ENCODE measurements around the gene IL11RA.

IL11RA gene

DNA sequence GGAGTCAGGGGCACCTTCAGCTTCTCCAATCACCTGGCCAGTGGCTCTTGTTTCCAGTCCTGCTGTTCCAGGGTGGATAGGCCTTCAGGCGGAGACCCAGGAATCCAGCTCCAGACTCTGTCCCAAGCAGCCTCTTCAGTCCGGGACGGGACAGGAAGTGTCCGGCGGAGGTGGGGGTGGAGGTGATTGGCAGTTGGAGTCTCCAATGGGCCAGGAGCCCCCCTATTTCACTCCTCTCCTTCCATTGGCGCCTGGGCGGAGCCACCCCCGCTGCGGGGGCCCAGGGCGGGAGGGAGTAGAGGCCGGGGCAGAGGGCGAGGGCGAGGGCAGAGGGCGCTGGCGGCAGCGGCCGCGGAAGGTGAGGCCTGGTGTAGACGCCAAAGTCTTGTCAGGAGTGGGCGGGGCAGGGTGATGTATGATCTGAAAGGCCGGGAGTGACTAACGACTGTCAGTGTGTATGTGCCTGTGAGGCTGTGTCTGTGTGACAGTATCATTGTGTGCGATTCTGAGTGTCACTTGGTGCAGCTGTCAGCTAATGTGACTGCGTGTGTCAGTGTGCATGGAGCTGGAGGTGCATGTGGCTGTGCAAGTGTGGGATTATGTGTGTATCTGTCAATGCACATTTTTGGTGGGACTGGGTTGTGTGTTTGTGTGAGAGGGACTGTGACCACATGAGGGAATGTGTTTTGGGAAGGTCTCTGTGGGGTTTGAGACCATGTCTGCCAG lies at the start of gene IL11RA:
Gene IL11RA, plus strand, starts transcription at position 310 of the 726 bp plus-strand sequence. CDS start 3,033 bp downstream, outside the sequence.
- Histone ChIP-seq H3K27ac (ENCODE audit: low read depth, low read length) (0 out of 2 replicates have a peak within 1 kb of the TSS, but pooled peaks have one; percentile 29), H3K9me3 (ENCODE audit: control insufficient read depth, insufficient read depth, low read depth, low read length) (no peaks in the 10 kb centered on the region), H3K27me3 (ENCODE audit: control insufficient read depth, insufficient read depth, low read length) (no peaks in the 10 kb centered on the region), H3K4me3 (ENCODE audit: low read depth, low read length) (peak within 1 kb of the TSS; percentile 62), H3K9ac (ENCODE audit: low read length) (peak within 1 kb of the TSS; percentile 65), H3K36me3 (ENCODE audit: control insufficient read depth, insufficient read depth, low read length) (peaks cover 20% of the 10 kb centered on the region), H3K4me1 (ENCODE audit: control insufficient read depth, insufficient read depth, low read length) (peaks cover 41% of the 10 kb centered on the region)

DNA sequence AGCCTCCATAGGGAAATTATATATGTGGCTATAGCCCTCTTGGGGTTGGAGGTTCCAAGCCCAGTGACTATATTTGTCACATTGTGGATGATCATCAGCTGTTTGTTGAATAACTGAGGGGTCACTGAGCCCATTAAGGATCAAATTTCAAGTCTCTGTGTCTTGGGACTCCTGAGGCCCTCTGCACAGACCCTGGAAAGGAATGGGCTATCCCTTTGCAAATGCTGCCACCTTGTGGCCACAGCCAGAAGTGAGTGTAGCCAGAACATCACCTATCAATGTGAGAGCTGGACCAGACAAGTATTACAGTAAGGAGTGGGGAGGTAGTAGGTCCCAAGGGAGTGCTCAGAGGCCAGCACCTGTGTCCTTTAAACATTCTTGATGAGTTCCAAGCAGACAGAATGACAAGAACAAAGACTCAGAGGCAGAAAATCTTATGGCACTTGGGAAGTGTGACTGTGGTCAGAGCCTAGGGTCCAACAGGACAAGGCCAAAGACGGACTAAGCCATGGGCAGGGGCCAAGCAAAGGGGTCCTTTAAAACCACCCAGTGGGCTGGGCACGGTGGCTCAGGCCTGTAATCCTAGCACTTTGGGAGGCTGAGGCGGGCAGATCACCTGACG lies 48.3 kb upstream of the IL11RA start:
- Histone ChIP-seq H3K9me3 (ENCODE audit: control insufficient read depth, insufficient read depth, low read depth, low read length) (no peaks in the 10 kb centered on the region), H3K27me3 (ENCODE audit: control insufficient read depth, insufficient read depth, low read length) (no peaks in the 10 kb centered on the region; the same call in 1 of the 2 replicates), H3K4me1 (ENCODE audit: control insufficient read depth, insufficient read depth, low read length) (peaks cover 11% of the 10 kb centered on the region; the same call in 1 of the 2 replicates), H3K4me3 (ENCODE audit: low read depth, low read length) (no peak overlapping the region), H3K9ac (ENCODE audit: low read length) (no peak overlapping the region), H3K27ac (ENCODE audit: low read depth, low read length) (no peak overlapping the region), H3K36me3 (ENCODE audit: control insufficient read depth, insufficient read depth, low read length) (no peaks in the 10 kb centered on the region)

DNA sequence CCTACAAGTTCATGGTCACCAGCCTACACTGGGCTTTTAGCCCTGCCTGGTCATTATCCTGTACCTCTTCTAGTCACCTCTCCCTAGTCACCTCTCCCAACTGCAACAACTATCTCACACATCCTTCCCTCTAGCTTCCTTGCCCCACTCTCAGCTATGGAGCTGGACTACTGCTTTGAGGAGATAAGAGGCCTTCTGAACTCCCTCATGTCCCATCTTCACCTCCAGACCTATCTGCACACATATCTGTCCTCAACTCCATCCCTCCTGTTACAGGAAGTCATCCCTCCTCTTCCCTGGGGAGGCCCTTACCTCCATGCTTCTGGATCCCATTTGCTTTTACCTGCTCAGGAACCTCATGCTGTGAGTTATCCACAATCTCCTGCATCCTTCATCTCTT lies 45.8 kb upstream of the IL11RA start:
- peaks cover 19% of the 10 kb centered on the region for H3K4me1 ChIP-seq (ENCODE audit: control insufficient read depth, insufficient read depth, low read length)
- no peak overlapping the region for H3K9ac ChIP-seq (ENCODE audit: low read length)
- H3K27me3 ChIP-seq (ENCODE audit: control insufficient read depth, insufficient read depth, low read length) = no peaks in the 10 kb centered on the region; the same call in 1 of the 2 replicates
- H3K36me3 ChIP-seq (ENCODE audit: control insufficient read depth, insufficient read depth, low read length) = no peaks in the 10 kb centered on the region
- no peak overlapping the region for H3K4me3 ChIP-seq (ENCODE audit: low read depth, low read length)
- no peaks in the 10 kb centered on the region for H3K9me3 ChIP-seq (ENCODE audit: control insufficient read depth, insufficient read depth, low read depth, low read length)
- no peak overlapping the region for H3K27ac ChIP-seq (ENCODE audit: low read depth, low read length)

DNA sequence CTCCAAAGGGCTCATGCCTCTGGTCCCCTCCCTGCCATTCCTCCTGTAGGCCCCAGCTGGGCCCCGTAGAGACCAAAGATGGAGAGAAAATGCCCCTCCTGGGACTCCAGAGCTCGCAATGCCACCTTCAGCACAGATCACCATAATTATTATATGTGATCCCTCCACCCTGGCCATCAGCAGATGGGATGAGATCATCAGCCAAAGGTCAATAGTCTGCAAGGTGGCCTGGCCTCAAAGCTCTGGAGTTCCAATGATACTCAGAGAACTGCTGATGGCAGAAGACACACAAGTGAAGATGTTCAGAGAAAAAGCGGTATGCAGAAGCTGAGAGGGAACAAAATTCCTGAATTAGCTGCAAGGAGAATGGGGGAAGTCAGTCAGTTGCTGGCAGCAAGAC lies 45.1 kb upstream of the IL11RA start:
- H3K27ac ChIP-seq (ENCODE audit: low read depth, low read length) = no peak overlapping the region
- no peaks in the 10 kb centered on the region; the same call in 1 of the 2 replicates for H3K27me3 ChIP-seq (ENCODE audit: control insufficient read depth, insufficient read depth, low read length)
- peaks cover 19% of the 10 kb centered on the region for H3K4me1 ChIP-seq (ENCODE audit: control insufficient read depth, insufficient read depth, low read length)
- H3K36me3 ChIP-seq (ENCODE audit: control insufficient read depth, insufficient read depth, low read length) = no peaks in the 10 kb centered on the region
- H3K9me3 ChIP-seq (ENCODE audit: control insufficient read depth, insufficient read depth, low read depth, low read length) = no peaks in the 10 kb centered on the region
- H3K9ac ChIP-seq (ENCODE audit: low read length) = no peak overlapping the region
- H3K4me3 ChIP-seq (ENCODE audit: low read depth, low read length) = no peak overlapping the region

DNA sequence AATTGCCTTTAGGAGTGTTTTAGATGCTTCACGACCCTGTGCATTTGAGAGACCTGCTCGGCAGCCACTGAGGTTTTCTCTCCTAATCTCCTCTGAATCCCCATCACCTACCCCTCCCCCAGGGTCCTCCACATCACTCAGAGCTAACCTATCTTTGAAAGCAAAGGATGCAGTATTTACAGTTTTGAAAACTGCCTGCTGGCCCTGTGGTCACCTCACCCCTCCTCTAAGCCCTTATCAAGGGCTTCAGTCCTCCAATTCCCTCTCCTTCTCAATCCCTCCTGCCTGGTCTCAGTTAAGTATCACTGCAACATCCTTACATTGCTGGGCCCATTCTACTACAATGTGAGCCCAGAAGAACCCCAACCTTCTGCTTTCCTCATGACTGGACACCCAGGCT lies 44.7 kb upstream of the IL11RA start:
- H3K36me3 ChIP-seq (ENCODE audit: control insufficient read depth, insufficient read depth, low read length) = no peaks in the 10 kb centered on the region
- H3K4me1 ChIP-seq (ENCODE audit: control insufficient read depth, insufficient read depth, low read length) = peaks cover 17% of the 10 kb centered on the region
- no peak overlapping the region for H3K27ac ChIP-seq (ENCODE audit: low read depth, low read length)
- H3K9me3 ChIP-seq (ENCODE audit: control insufficient read depth, insufficient read depth, low read depth, low read length) = no peaks in the 10 kb centered on the region
- H3K9ac ChIP-seq (ENCODE audit: low read length) = no peak overlapping the region
- H3K27me3 ChIP-seq (ENCODE audit: control insufficient read depth, insufficient read depth, low read length) = no peaks in the 10 kb centered on the region; the same call in 1 of the 2 replicates
- no peak overlapping the region for H3K4me3 ChIP-seq (ENCODE audit: low read depth, low read length)

DNA sequence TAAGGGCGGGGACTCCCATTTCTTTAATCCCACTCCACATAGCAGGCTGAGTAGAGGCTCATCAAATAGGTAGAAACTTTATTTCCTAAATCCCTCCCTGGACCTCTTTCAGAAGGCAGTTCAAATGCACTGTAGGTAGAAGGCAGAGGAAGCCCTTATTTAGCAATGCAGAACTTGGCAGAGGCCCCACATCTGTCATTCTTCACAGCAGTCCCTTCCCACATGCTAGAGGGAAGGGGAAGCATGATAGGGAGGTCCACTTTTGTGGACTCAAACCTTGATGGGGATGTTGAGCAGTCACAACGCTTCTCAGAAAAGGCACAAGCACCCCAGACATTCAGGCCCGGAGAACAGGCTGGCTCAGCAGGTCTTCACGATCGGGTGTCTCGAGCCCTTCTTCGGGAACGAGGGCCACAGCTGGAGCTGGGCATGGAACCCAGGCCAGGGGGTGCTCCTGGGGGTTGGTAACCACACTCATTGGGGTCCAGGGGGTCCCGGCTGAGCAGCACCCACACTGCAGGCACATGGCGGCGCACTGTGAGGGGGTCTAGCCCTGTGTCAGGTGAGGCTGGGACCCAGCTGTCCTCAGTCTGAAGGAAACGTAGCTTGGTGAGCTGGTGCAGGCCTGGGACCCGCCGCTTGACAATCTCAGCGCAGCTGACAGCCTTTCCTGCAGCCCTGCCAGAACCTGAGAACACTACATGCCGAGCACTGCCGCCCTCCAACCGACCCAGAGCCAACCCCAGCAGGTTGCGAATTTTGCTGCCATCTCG lies 41.4 kb upstream of the IL11RA start:
- Histone ChIP-seq H3K9ac (ENCODE audit: low read length) (peak overlapping the region; percentile 94), H3K27ac (ENCODE audit: low read depth, low read length) (no peak overlapping the region)

DNA sequence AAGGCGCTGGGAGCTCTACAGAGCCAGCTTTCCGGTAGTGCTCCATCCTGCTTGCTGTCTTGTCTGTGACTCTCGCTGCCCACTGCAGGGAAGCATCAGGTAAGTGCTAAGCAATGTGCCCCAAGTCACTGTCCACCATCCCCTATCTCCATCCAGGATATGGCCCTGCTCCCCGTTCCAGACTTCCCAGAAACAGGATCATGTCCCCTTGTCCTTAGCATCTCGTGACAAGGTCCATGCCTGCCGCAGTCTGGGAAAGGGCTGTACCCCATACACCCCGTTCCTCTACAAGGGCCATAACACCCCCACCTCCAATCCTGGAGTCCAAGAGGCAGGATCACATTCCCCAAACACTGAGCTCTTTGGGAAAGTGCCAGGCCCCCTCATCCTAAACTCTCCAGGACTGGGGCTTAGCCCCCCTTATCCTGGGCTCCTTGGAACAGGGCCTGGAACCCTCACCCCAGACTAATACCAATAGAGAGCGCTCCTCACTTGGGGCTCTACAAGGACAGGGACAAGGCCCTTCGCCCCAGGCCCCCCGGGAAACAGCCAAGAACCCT lies 40.7 kb upstream of the IL11RA start:
- Histone ChIP-seq H3K27me3 (ENCODE audit: control insufficient read depth, insufficient read depth, low read length) (no peaks in the 10 kb centered on the region; the same call in 1 of the 2 replicates), H3K27ac (ENCODE audit: low read depth, low read length) (peak overlapping the region; percentile 81), H3K9ac (ENCODE audit: low read length) (peak overlapping the region; percentile 94), H3K4me1 (ENCODE audit: control insufficient read depth, insufficient read depth, low read length) (peaks cover 16% of the 10 kb centered on the region), H3K36me3 (ENCODE audit: control insufficient read depth, insufficient read depth, low read length) (no peaks in the 10 kb centered on the region), H3K9me3 (ENCODE audit: control insufficient read depth, insufficient read depth, low read depth, low read length) (no peaks in the 10 kb centered on the region), H3K4me3 (ENCODE audit: low read depth, low read length) (peak overlapping the region; percentile 95)

More for the DNA sequence above, 41.4 kb upstream of the IL11RA start:
- no peaks in the 10 kb centered on the region for H3K36me3 ChIP-seq (ENCODE audit: control insufficient read depth, insufficient read depth, low read length)
- peak overlapping the region; percentile 95 for H3K4me3 ChIP-seq (ENCODE audit: low read depth, low read length)
- H3K9me3 ChIP-seq (ENCODE audit: control insufficient read depth, insufficient read depth, low read depth, low read length) = no peaks in the 10 kb centered on the region
- no peaks in the 10 kb centered on the region; the same call in none of the 2 replicates for H3K27me3 ChIP-seq (ENCODE audit: control insufficient read depth, insufficient read depth, low read length)
- peaks cover 16% of the 10 kb centered on the region for H3K4me1 ChIP-seq (ENCODE audit: control insufficient read depth, insufficient read depth, low read length)

DNA sequence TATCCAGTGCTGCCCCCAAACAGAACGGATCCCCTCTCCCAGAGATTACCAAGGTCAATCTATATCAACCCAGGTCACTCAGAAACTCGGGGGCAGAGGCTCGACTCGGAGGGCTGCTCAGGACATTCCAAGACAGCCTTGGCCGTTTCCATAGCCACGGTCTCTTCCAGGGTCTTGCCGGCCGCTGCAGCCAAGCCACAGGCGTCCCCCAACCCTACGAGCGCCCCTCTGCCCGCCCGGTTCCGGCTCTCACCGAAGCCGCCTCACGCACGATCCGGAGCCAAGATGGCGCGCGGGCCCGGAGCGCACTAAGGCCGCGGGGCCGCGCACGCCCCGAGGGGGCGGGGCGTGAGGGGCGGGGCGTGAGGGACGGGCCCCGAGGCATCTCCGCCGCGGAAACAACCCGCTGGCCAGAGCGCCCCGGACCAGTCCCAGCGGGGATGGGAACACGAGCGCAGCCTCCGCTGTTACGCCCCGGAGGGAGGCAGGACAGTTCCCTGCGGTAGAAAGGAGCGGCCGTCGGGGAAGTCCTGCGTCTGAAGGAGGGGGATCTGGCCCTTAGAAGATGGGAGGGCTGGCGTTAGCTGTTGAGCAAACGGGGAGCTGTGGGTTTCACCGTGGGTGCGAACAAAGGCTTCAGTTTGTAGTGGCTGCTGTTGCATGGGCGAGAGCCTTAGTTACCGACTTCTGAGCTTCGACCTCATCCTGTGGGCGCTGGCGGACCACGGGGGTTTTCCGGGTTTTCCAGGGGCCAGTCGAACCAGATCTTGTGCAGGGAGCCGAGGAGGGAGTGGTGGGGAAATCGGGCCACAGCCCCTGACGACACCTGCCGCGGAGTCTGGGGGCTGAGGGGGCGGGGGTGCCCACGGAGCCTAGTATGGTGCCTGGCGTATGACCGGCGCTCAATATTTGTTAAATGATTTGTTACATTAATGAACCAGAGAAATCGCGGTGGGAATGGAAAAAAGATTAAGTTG lies 39.9 kb upstream of the IL11RA start, which contains the start of gene RPP25L:
Gene RPP25L, minus strand, starts transcription at position 287 of the 977 bp plus-strand sequence. CDS start 801 bp downstream, outside the sequence.
- peak within 1 kb of the TSS; percentile 81 for H3K27ac ChIP-seq (ENCODE audit: low read depth, low read length)
- no peaks in the 10 kb centered on the region; the same call in 1 of the 2 replicates for H3K27me3 ChIP-seq (ENCODE audit: control insufficient read depth, insufficient read depth, low read length)
- H3K36me3 ChIP-seq (ENCODE audit: control insufficient read depth, insufficient read depth, low read length) = no peaks in the 10 kb centered on the region; the same call in 1 of the 2 replicates
- H3K4me3 ChIP-seq (ENCODE audit: low read depth, low read length) = peak within 1 kb of the TSS; percentile 95
- peak within 1 kb of the TSS; percentile 94 for H3K9ac ChIP-seq (ENCODE audit: low read length)
- H3K9me3 ChIP-seq (ENCODE audit: control insufficient read depth, insufficient read depth, low read depth, low read length) = no peaks in the 10 kb centered on the region
- peaks cover 16% of the 10 kb centered on the region for H3K4me1 ChIP-seq (ENCODE audit: control insufficient read depth, insufficient read depth, low read length)

DNA sequence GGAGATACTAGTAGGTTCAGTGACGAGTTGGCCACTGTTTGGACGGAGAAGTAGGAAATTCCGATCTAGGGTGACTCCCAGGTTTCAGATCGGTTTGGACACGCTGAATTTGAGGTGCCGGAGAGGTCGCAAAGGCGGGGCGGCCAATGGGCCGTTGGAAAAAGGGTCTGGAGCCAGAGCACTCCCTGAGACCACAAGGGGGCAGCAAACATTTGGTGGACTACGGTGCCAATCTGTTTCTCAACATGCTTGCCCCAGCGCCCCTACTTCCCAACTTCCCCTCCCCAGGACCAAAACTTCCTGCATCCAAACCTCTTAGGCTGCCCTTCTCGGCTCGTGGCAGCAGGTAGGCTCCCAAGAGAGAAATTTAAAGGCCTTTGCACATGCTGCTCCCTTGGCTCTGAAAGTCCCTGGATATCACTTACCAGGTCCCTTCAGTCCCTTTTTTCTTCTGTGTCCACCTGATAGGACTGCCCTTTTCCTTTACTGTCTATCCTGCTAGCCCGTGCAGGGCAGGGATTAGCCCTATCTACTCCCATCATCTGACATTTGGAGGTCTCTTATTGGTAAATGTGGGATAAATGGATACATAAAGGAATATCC lies 39.1 kb upstream of the IL11RA start:
- H3K4me1 ChIP-seq (ENCODE audit: control insufficient read depth, insufficient read depth, low read length) = peaks cover 16% of the 10 kb centered on the region
- H3K27me3 ChIP-seq (ENCODE audit: control insufficient read depth, insufficient read depth, low read length) = no peaks in the 10 kb centered on the region; the same call in 1 of the 2 replicates
- H3K4me3 ChIP-seq (ENCODE audit: low read depth, low read length) = peak overlapping the region; percentile 95
- no peak overlapping the region for H3K27ac ChIP-seq (ENCODE audit: low read depth, low read length)
- no peaks in the 10 kb centered on the region; the same call in 1 of the 2 replicates for H3K36me3 ChIP-seq (ENCODE audit: control insufficient read depth, insufficient read depth, low read length)
- H3K9ac ChIP-seq (ENCODE audit: low read length) = peak overlapping the region; percentile 66
- no peaks in the 10 kb centered on the region for H3K9me3 ChIP-seq (ENCODE audit: control insufficient read depth, insufficient read depth, low read depth, low read length)
